GM12875 (cell line): Measurements from ENCODE around the gene PODNL1.

ENCODE experiments used
- H3K4me3 ChIP-seq: one replicate; pipeline ENCODE4 v1.5.1; 2011; ENCODE audit warnings: low read depth, low read length, control low read depth
- TF ChIP-seq, protein P1 (sequence below): IDR thresholded peaks from 2 replicates; pipeline ENCODE4 v1.5.1; 2011; ENCODE audit warnings: low read depth, mild to moderate bottlenecking, control low read depth, inconsistent platforms, low read length, moderate library complexity, borderline replicate concordance; ENCODE audit not compliant: insufficient read depth

Gene PODNL1

DNA sequence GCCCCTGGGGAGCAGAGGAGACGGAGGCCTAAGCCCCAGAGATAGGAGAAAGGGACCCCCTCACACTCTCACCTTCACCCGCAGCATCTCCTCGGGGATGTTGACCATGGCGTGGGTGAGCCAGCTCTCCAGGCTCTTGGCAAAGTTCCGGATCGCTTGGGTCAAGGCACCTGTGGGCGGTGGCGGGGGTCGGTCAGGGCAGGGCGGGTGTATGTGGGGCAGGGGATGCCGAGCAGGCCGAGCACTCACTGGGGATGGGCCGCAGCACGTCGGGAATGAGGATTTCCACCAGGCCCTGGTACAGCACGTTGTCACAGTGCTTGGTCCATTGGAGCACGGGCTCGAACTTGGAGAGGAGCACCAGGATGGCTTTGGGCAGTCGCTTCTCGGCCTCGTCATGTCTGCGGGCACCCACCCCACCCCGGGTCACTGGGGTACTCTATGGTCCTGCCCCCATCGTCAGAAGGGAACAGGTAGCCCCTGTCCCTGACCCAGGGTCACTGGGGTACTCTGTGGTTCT lies 27.2 kb upstream of the PODNL1 start:
- TF ChIP-seq, protein P1, sequence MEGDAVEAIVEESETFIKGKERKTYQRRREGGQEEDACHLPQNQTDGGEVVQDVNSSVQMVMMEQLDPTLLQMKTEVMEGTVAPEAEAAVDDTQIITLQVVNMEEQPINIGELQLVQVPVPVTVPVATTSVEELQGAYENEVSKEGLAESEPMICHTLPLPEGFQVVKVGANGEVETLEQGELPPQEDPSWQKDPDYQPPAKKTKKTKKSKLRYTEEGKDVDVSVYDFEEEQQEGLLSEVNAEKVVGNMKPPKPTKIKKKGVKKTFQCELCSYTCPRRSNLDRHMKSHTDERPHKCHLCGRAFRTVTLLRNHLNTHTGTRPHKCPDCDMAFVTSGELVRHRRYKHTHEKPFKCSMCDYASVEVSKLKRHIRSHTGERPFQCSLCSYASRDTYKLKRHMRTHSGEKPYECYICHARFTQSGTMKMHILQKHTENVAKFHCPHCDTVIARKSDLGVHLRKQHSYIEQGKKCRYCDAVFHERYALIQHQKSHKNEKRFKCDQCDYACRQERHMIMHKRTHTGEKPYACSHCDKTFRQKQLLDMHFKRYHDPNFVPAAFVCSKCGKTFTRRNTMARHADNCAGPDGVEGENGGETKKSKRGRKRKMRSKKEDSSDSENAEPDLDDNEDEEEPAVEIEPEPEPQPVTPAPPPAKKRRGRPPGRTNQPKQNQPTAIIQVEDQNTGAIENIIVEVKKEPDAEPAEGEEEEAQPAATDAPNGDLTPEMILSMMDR: no peak
- H3K4me3 ChIP-seq: no peak overlapping the region

DNA sequence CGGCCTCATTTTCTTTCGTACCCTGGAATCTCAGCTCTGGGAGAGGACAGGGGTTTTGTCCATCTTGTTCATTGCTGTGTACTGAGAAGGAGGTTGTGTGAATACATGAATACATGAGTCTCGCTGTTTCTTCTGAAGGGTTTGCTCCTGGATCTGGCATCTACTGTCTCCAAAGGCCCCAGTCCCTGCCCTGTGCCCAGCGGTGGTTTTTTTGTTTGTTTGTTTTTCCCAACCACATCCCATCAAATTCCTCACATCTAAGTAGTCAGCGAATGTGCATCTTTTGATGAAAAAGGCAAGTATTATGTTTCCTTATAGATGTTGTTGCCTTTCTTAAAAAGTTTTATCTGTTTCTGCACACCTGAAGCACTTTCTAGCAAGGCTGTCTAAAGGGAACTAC lies 26.6 kb upstream of the PODNL1 start:
- H3K4me3 ChIP-seq: no peak overlapping the region
- TF ChIP-seq, protein P1: no peak

DNA sequence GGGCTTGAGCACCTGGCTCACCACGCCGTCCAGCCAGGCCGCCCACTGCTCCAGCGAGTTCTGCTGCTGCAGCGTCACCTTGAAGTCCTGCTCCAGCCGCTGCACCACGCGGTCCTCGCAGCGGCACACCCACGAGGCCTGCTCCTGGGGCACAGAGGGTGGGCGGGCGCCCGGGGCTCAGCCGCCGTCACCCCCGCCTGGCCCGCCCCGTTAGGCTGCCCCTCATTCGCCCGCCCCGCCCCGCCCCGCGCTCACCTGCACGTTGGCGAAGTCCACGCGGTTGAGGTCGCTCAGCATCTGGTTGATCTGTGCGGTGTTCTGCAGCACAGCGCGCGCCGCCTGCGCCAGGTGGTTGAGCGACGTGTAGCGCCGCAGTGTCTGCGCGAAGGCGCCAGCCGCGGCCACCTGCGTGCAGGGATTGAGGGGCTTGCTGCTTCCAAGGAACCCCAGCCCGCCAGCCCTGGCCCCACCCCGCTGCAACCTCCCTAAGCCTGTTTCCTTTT lies 25.4 kb upstream of the PODNL1 start:
- no peak overlapping the region for H3K4me3 ChIP-seq

DNA sequence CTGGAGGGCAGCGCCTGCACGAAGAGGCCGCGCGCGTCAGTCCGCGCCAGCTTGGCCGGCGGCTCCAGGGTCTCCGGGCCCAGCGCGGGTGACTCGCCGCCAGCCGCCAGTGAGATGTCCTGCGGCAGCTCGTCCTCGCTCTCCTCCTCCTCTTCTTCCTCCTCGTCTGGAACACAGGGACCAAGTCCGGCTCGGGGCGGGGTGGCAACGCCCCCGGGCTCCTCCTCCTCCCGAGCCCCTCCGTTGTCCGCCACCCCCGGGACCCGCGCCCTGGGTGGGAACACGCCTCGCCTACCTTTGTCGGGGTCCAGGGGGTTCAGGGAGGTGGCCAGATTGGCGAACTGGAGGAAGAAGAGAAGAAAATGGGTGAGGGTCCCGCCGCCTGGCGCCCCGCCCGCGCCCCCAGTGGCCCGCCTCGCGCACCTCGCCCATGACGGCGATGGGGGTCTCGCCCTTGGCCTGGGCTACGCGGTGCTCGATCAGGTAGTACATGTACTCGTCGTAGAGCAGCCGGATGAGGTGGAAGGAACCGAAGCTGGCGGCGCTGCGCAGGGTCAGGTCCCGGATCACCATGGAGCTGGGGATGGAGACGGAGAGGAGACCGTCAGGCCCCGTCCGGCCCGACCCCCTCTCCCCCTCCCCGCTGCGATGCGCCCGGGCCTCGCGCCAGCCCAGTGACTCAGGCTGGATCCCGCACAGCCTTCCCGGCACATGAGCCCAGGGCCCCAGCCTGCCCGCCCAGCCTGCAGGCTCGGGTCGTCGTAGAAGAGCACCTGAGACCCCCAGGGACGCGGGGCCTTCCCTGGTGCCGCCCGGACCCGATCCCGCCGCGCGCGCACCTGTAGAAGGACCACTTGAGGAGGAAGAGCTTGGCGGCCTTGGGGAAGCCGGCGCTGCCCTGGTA lies 24.7 kb upstream of the PODNL1 start:
- TF ChIP-seq, protein P1: no peak

More for the DNA sequence above, 25.4 kb upstream of the PODNL1 start:
- TF ChIP-seq, protein P1: no peak

DNA sequence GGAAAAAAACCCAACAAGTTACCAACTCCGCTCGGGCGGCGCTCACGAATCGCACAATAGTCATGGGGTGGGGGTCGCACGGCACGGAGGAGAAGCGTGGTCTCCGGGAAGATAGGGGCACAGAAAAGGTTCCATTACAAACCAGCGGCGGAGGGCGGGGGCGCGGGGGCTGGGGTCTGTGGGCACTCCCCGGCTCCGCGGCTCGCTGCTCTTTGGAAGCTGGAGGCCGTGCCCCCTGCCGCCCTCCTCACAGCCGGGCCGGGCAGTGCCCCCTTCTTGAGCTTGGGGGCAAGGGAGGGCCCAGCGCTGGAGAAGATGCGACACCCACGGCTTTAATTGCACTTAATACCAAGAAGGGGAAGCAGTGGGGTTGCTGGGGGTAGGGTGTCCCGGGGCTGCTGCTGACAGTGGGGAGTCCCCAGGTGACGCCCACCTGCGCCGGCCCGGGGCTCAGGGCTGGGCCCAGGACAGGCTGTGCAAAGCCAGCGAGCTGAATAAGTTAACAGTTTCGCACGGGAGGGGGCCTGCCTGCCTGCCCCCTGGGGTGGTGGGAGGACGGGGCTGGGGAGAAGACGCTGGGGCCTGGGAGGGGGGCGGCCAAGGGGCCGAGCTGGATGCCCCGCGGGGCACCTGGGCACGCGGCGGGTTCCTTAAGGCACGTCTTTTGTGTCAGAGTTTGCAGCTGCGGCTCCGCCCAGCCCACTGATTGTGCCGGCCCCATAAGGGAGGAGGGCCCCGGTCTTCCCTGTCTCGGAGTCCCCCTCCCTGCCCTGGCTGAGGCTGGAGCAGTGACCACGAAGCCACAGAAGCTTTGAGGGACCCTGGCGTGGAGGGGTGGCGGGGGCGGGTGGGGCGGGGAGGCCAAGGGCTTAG lies 23.8 kb upstream of the PODNL1 start:
- H3K4me3 ChIP-seq: no peak overlapping the region
- TF ChIP-seq, protein P1: no peak

More for the DNA sequence above, 24.7 kb upstream of the PODNL1 start:
- H3K4me3 ChIP-seq: no peak overlapping the region

DNA sequence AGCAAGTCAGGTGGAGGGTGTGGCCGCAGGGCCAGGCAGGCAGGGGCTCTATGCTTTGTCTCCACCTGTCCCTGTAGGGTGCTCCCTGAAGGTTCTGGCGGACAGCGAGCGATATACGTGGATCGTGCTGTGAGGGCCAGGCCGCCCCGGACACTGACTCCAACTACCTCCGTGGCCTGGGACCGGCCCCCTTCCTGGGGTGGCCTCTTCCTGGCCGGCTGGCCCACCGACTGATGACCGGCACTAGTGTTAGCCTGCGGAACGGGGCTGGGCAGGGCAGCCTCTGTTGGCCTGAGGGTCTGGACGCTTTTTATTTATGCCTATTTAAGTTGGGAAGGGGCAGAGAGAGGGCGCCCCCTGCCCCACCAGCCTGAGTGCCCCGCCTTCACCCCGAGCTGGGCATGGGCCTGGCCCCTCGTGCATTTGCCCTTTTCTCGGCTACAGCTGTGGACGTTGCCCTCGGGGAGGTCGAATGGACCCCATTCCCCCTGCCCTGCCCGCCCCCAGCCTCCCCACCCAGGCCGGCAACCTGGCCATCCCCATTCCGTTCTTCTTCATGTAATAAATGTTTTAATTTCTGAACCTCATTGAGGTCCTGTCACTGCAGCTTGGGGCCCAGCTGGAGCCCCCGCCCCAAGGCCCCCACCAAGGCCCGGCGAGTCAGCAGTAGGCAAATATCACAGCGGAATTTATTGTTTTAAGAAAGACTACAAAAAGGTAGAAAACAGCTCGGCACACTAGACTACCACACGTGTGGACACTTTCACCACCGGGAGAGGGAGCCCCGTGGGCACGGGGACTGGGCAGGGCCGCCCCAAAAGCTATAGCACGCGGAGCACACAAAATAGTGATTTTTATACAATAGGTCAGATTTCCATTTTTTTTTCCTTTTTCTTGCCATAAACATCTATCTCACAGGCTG lies 22.9 kb upstream of the PODNL1 start:
- H3K4me3 ChIP-seq: no peak overlapping the region
- TF ChIP-seq, protein P1: no peak
